ENCODE measurements around the gene MBD5. TPM values are rescaled to one million over a fixed set of nuclear protein-coding genes. Genes with fewer than 3 reads are reported as not detected.
A peak's percentile ranks its signal among the peaks of the same experiment; 100 is the strongest.
"Not testable (repeated sequence)": the region's sequence is repeated elsewhere in the genome, so short reads cannot be mapped to it uniquely, and the experiment has no call there.

The MBD5 gene
- total RNA-seq, 1 donor from 2014 or later: 59.3 TPM

- Mint-ChIP-seq H3K36me3 (ENCODE audit: low read depth, unreplicated experiment) (peaks cover 5% of the 10 kb centered on the region), H3K9me3 (ENCODE audit: unreplicated experiment) (no peaks in the 10 kb centered on the region), H3K4me3 (ENCODE audit: unreplicated experiment) (no peak overlapping the region), H3K27ac (ENCODE audit: unreplicated experiment) (no peak overlapping the region), H3K4me1 (ENCODE audit: unreplicated experiment) (peaks cover 4% of the 10 kb centered on the region), H3K27me3 (ENCODE audit: unreplicated experiment) (no peaks in the 10 kb centered on the region)
- peak; percentile 46 for TF ChIP-seq CTCF (IDR thresholded peaks at IDR 0.05; ENCODE audit: unreplicated experiment)
- no peak for DNase-seq (ENCODE audit: low spot score)
Measured at GRCh38 chr2:147989809-147990403, 31.0 kb upstream of the MBD5 start.

GRCh38 chr2:147994965-147995364, 25.9 kb upstream of the MBD5 start:
- not testable (repeated sequence) for H3K4me1 Mint-ChIP-seq (ENCODE audit: unreplicated experiment); H3K27ac Mint-ChIP-seq (ENCODE audit: unreplicated experiment); H3K4me3 Mint-ChIP-seq (ENCODE audit: unreplicated experiment); H3K27me3 Mint-ChIP-seq (ENCODE audit: unreplicated experiment); H3K9me3 Mint-ChIP-seq (ENCODE audit: unreplicated experiment); DNase-seq (ENCODE audit: low spot score)
- H3K36me3 Mint-ChIP-seq (ENCODE audit: low read depth, unreplicated experiment): peaks cover 18% of the 10 kb centered on the region

- TF ChIP-seq CTCF (IDR thresholded peaks at IDR 0.05; ENCODE audit: unreplicated experiment): no peak
- DNase-seq (ENCODE audit: low spot score): no peak
- H3K4me3 Mint-ChIP-seq (ENCODE audit: unreplicated experiment): no peak overlapping the region
- peaks cover 4% of the 10 kb centered on the region for H3K4me1 Mint-ChIP-seq (ENCODE audit: unreplicated experiment)
- peaks cover 1% of the 10 kb centered on the region for H3K27me3 Mint-ChIP-seq (ENCODE audit: unreplicated experiment)
- H3K36me3 Mint-ChIP-seq (ENCODE audit: low read depth, unreplicated experiment): peaks cover 18% of the 10 kb centered on the region
- H3K27ac Mint-ChIP-seq (ENCODE audit: unreplicated experiment): no peak overlapping the region
- H3K9me3 Mint-ChIP-seq (ENCODE audit: unreplicated experiment): no peaks in the 10 kb centered on the region
Measured at GRCh38 chr2:147996828-147997227, 24.1 kb upstream of the MBD5 start.

GRCh38 chr2:147998203-147998602, 22.7 kb upstream of the MBD5 start:
- H3K9me3 Mint-ChIP-seq (ENCODE audit: unreplicated experiment): no peaks in the 10 kb centered on the region
- TF ChIP-seq CTCF (IDR thresholded peaks at IDR 0.05; ENCODE audit: unreplicated experiment): no peak
- no peaks in the 10 kb centered on the region for H3K4me1 Mint-ChIP-seq (ENCODE audit: unreplicated experiment)
- peaks cover 1% of the 10 kb centered on the region for H3K27me3 Mint-ChIP-seq (ENCODE audit: unreplicated experiment)
- no peak overlapping the region for H3K4me3 Mint-ChIP-seq (ENCODE audit: unreplicated experiment)
- H3K27ac Mint-ChIP-seq (ENCODE audit: unreplicated experiment): no peak overlapping the region
- no peak for DNase-seq (ENCODE audit: low spot score)
- H3K36me3 Mint-ChIP-seq (ENCODE audit: low read depth, unreplicated experiment): peaks cover 18% of the 10 kb centered on the region

GRCh38 chr2:147999126-147999525, 21.8 kb upstream of the MBD5 start:
- H3K4me3 Mint-ChIP-seq (ENCODE audit: unreplicated experiment): no peak overlapping the region
- no peak overlapping the region for H3K27ac Mint-ChIP-seq (ENCODE audit: unreplicated experiment)
- peaks cover 1% of the 10 kb centered on the region for H3K27me3 Mint-ChIP-seq (ENCODE audit: unreplicated experiment)
- peaks cover 21% of the 10 kb centered on the region for H3K36me3 Mint-ChIP-seq (ENCODE audit: low read depth, unreplicated experiment)
- no peaks in the 10 kb centered on the region for H3K9me3 Mint-ChIP-seq (ENCODE audit: unreplicated experiment)
- no peak for TF ChIP-seq CTCF (IDR thresholded peaks at IDR 0.05; ENCODE audit: unreplicated experiment)
- H3K4me1 Mint-ChIP-seq (ENCODE audit: unreplicated experiment): peaks cover 2% of the 10 kb centered on the region
- DNase-seq (ENCODE audit: low spot score): no peak
